Aorta (tissue), 5 donors: Measurements from ENCODE around the gene AGO4. TPM values are rescaled to one million over a fixed set of nuclear protein-coding genes. Genes with fewer than 3 reads are reported as not detected.
"Not testable (repeated sequence)": the region's sequence is repeated elsewhere in the genome, so short reads cannot be mapped to it uniquely, and the experiment has no call there.

ENCODE experiments used
- ATAC-seq: fragments of 200-7000 bp; cut with Tn5 transposase; one replicate; pipeline ENCODE4 v1.9.1; 2022; ENCODE audit warnings: moderate library complexity; ENCODE audit not compliant: low FRiP score
- DNase-seq, 2 donors: peaks; one replicate each; pipeline ENCODE4 v3.0.0-alpha.2; 2020
- H3K27ac ChIP-seq, 2 donors: one replicate each; pipeline ENCODE4 v1.5.1; 2013; ENCODE audit warnings: low read length in 2 of 2, mild to moderate bottlenecking in 2 of 2, moderate library complexity in 2 of 2, control low read depth in 1 of 2, inconsistent platforms in 1 of 2, low read depth in 1 of 2
- H3K27me3 ChIP-seq, 2 donors: one replicate each; pipeline ENCODE4 v1.6.1; 2013; ENCODE audit warnings: control low read depth in 1 of 2, low read length in 1 of 2, mild to moderate bottlenecking in 1 of 2, moderate library complexity in 1 of 2; ENCODE audit not compliant: insufficient read depth in 2 of 2, control insufficient read depth in 1 of 2
- H3K36me3 ChIP-seq, 2 donors: one replicate each; pipeline ENCODE4 v1.6.1; 2013; ENCODE audit warnings: control low read depth in 1 of 2, low read length in 1 of 2, mild to moderate bottlenecking in 1 of 2; ENCODE audit not compliant: insufficient read depth in 2 of 2, control insufficient read depth in 1 of 2
- H3K4me1 ChIP-seq, 2 donors: one replicate each; pipeline ENCODE4 v1.6.1; 2013; ENCODE audit warnings: low read length in 2 of 2, control low read depth in 1 of 2, mild to moderate bottlenecking in 1 of 2, moderate library complexity in 1 of 2; ENCODE audit not compliant: insufficient read depth in 2 of 2, control insufficient read depth in 1 of 2
- H3K4me3 ChIP-seq, 2 donors: one replicate each; pipeline ENCODE4 v1.5.1; 2013; ENCODE audit warnings: low read length in 2 of 2, control low read depth in 1 of 2, mild to moderate bottlenecking in 1 of 2
- H3K9me3 ChIP-seq: one replicate; pipeline ENCODE4 v1.6.1; 2013; ENCODE audit warnings: mild to moderate bottlenecking, low read length; ENCODE audit not compliant: control insufficient read depth
- WGBS, 2 donors: extraction: QIAGEN DNeasy Blood & Tissue Kit; methylation state at CpG; one replicate each; pipeline ENCODE4 v1.1.7; 2013; 5-methylcytosine and 5-hydroxymethylcytosine counted together
- intact Hi-C, 2 donors: fragments of 100-400 bp; cut with DNase I; formaldehyde crosslinking; loops; one replicate each; pipeline versions ENCODE4 v1.14.2 to v1.15.0; 2022
- polyA plus RNA-seq, 2 donors: library from polyadenylated mRNA; stranded (reverse); fragments of 200-250 nt; gene quantifications; one replicate each; pipeline ENCODE4 v1.2.3, GENCODE V29; 2013
- total RNA-seq, 2 donors: library from RNA; stranded (reverse); fragmentation: NEBNext Ultra II Directional; extraction: Animal tissue kit (Norgen Biotek cat#: 25700); gene quantifications; one replicate each; pipeline ENCODE4 v1.2.1, GENCODE V29; 2021
- donor health status: healthy with polysubstance abuse.
- donor health status: Bipolar disorder and iron deficiency.
- donor health status: DM: no; HTN: no; CAD: no.
- donor health status: DM: no; HTN: no; CAD: no.
- donor health status: DM: yes; HTN: yes; CAD: no.

The AGO4 gene
- total and polyA plus RNA-seq, 4 donors, result 5.6 to 39.9 (median 17.9) TPM

- Histone ChIP-seq H3K27me3 (no peaks in the 10 kb centered on the region), H3K27ac (no peak overlapping the region), H3K4me1 (no peaks in the 10 kb centered on the region), H3K4me3 (no peak overlapping the region), H3K9me3 (no peaks in the 10 kb centered on the region), H3K36me3 (no peaks in the 10 kb centered on the region)
- ATAC-seq, result no peak
- no peak for DNase-seq
- WGBS, 2 donors, result 98 to 100% methylated on average over 1 of the region's 1 CpG
- intact Hi-C loops, result no loop called here
Observed at GRCh38 chr1:35777109-35777508, 30.7 kb upstream of the AGO4 start.

GRCh38 chr1:35783055-35783583, 24.7 kb upstream of the AGO4 start:
- ATAC-seq (no peak), DNase-seq (no peak)
- Histone ChIP-seq H3K4me3 (no peak overlapping the region), H3K36me3 (no peaks in the 10 kb centered on the region), H3K9me3 (no peaks in the 10 kb centered on the region), H3K27ac (no peak overlapping the region), H3K27me3 (no peaks in the 10 kb centered on the region), H3K4me1 (no peaks in the 10 kb centered on the region)
- 90 to 91% methylated on average over 2 of the region's 2 CpGs for WGBS, 2 donors
- intact Hi-C loops, result no loop called here

- H3K36me3 ChIP-seq, DNase-seq, H3K4me3 ChIP-seq, H3K27me3 ChIP-seq, H3K27ac ChIP-seq, H3K4me1 ChIP-seq, H3K9me3 ChIP-seq, intact Hi-C loops, ATAC-seq: not testable (repeated sequence)
- 90% methylated on average over 8 of the region's 8 CpGs for WGBS, 2 donors
Observed at GRCh38 chr1:35784364-35784763, 23.5 kb upstream of the AGO4 start.

GRCh38 chr1:35788139-35788538, 19.7 kb upstream of the AGO4 start:
- DNase-seq (no peak), ATAC-seq (no peak)
- Histone ChIP-seq H3K4me1 (no peaks in the 10 kb centered on the region), H3K27me3 (no peaks in the 10 kb centered on the region), H3K4me3 (no peak overlapping the region), H3K36me3 (no peaks in the 10 kb centered on the region), H3K27ac (no peak overlapping the region), H3K9me3 (no peaks in the 10 kb centered on the region)
- 54 to 57% methylated on average over 3 of the region's 3 CpGs for WGBS, 2 donors
- intact Hi-C loops, result no loop called here

- DNase-seq (no peak), ATAC-seq (no peak)
- no peak overlapping the region for H3K4me3 ChIP-seq
- whole genome bisulfite sequencing, 2 donors, result 86 to 92% methylated on average over 2 of the region's 2 CpGs
- intact Hi-C loops, result no loop called here
- H3K27ac ChIP-seq, result no peak overlapping the region
- H3K27me3 ChIP-seq, result no peaks in the 10 kb centered on the region
- no peaks in the 10 kb centered on the region for H3K36me3 ChIP-seq
- H3K4me1 ChIP-seq, result no peaks in the 10 kb centered on the region
- no peaks in the 10 kb centered on the region for H3K9me3 ChIP-seq
Observed at GRCh38 chr1:35790670-35791069, 17.1 kb upstream of the AGO4 start.

GRCh38 chr1:35795295-35795694, 12.5 kb upstream of the AGO4 start:
- no peaks in the 10 kb centered on the region for H3K36me3 ChIP-seq

GRCh38 chr1:35797380-35797779, 10.4 kb upstream of the AGO4 start:
- no peak for DNase-seq
- Histone ChIP-seq H3K27ac (no peak overlapping the region), H3K27me3 (no peaks in the 10 kb centered on the region), H3K4me3 (no peak overlapping the region), H3K4me1 (no peaks in the 10 kb centered on the region), H3K36me3 (no peaks in the 10 kb centered on the region), H3K9me3 (no peaks in the 10 kb centered on the region)
- 84 to 85% methylated on average over 5 of the region's 5 CpGs for WGBS, 2 donors
- ATAC-seq, result no peak
- intact Hi-C loops, result no loop called here

More at GRCh38 chr1:35795295-35795694, 12.5 kb upstream of the AGO4 start:
- ATAC-seq (no peak), DNase-seq (no peak)
- Histone ChIP-seq H3K4me3 (no peak overlapping the region), H3K4me1 (no peaks in the 10 kb centered on the region), H3K9me3 (no peaks in the 10 kb centered on the region), H3K27me3 (no peaks in the 10 kb centered on the region), H3K27ac (no peak overlapping the region)
- intact Hi-C loops, result no loop called here
- 79 to 81% methylated on average over 7 of the region's 7 CpGs for WGBS, 2 donors

GRCh38 chr1:35798019-35798418, 9.8 kb upstream of the AGO4 start:
- H3K27me3 ChIP-seq, ATAC-seq, H3K27ac ChIP-seq, H3K9me3 ChIP-seq, H3K4me3 ChIP-seq, DNase-seq, intact Hi-C loops, H3K4me1 ChIP-seq, H3K36me3 ChIP-seq: not testable (repeated sequence)
- 79 to 82% methylated on average over 2 of the region's 2 CpGs for WGBS, 2 donors

- H3K27ac ChIP-seq, H3K9me3 ChIP-seq, H3K4me1 ChIP-seq, H3K27me3 ChIP-seq, ATAC-seq, H3K4me3 ChIP-seq, H3K36me3 ChIP-seq, intact Hi-C loops: not testable (repeated sequence)
- peak in 1 of 2 donors; percentile 66 for DNase-seq
- 90 to 95% methylated on average over 11 of the region's 11 CpGs for WGBS, 2 donors
Observed at GRCh38 chr1:35800167-35800887, 7.5 kb upstream of the AGO4 start.
